SH-SY5Y (cell line): ENCODE measurements around the gene TRIM67.

Source experiments
- GATA2 ChIP-seq: IDR thresholded peaks from 2 replicates; pipeline ENCODE4 v1.6.1; 2011; ENCODE audit warnings: mild to moderate bottlenecking, low read depth, low read length
- GATA3 ChIP-seq: IDR thresholded peaks from 2 replicates; pipeline ENCODE4 v1.6.1; 2011; ENCODE audit warnings: low read depth, mild to moderate bottlenecking, low read length, moderate library complexity

DNA sequence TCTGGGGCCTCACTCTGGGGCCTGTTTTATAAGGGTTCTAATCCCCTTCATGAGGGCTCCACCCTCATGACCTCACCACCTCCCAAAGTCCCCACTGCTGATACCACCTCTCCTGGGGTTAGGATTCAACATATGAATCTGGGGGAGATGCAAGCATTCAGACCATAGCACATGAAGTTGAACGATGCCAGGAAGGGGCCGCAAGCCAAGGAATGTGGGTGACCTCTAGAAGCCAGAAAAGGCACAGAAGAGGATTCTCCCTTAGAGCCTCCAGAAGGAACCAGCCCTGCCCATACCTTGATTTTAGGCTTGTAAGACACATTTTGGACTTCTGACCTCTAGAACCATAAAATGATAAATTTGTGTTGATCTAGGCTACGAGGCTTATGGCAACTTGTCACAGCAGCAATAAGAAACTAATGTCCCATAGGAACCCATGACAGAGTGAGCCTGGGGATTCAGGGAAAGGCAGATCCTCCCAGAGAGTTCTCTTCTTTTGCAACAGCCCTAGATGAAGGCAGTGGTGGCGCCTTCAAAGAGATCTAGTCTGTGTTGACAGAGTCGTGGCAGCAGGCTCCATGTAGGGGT lies 27.9 kb downstream of the TRIM67 start:
- TF ChIP-seq GATA2 (no peak), GATA3 (no peak)
